Immature natural killer cell (primary cell): ENCODE data around the gene TMEM59L. TPM values are rescaled to one million over a fixed set of nuclear protein-coding genes. Genes with fewer than 3 reads are reported as not detected.

Source experiments
- DNase-seq, 3 donors: peaks; one replicate each; pipeline ENCODE4 v3.0.0; 2022; ENCODE audit warnings: mixed read lengths in 1 of 3
- H3K27ac Mint-ChIP-seq, 6 donors: one replicate each; pipeline ENCODE4 v1.8.0; 2020; ENCODE audit warnings: mixed read lengths in 6 of 6, mild to moderate bottlenecking in 5 of 6, inconsistent platforms in 4 of 6, moderate library complexity in 3 of 6
- H3K27me3 Mint-ChIP-seq, 3 donors: one replicate each; pipeline ENCODE4 v1.8.0; 2020 to 2021; ENCODE audit warnings: low read depth in 3 of 3, mild to moderate bottlenecking in 3 of 3, mixed read lengths in 3 of 3, moderate library complexity in 3 of 3, inconsistent platforms in 1 of 3
- H3K36me3 Mint-ChIP-seq, 3 donors: one replicate each; pipeline ENCODE4 v1.8.0; 2020; ENCODE audit warnings: mixed read lengths in 3 of 3, inconsistent platforms in 2 of 3, mild to moderate bottlenecking in 2 of 3
- H3K4me1 Mint-ChIP-seq, 2 donors: one replicate each; pipeline ENCODE4 v1.8.0; 2020; ENCODE audit warnings: inconsistent platforms in 2 of 2, mild to moderate bottlenecking in 2 of 2, mixed read lengths in 2 of 2, moderate library complexity in 1 of 2
- H3K4me3 Mint-ChIP-seq, 5 donors: one replicate each; pipeline ENCODE4 v1.8.0; 2020; ENCODE audit warnings: mild to moderate bottlenecking in 5 of 5, mixed read lengths in 5 of 5, inconsistent platforms in 3 of 5, moderate library complexity in 3 of 5
- H3K9me3 Mint-ChIP-seq, 6 donors: one replicate each; pipeline ENCODE4 v1.8.0; 2020; ENCODE audit warnings: mild to moderate bottlenecking in 6 of 6, mixed read lengths in 6 of 6, inconsistent platforms in 4 of 6, moderate library complexity in 3 of 6
- polyA plus RNA-seq, 3 donors: library from polyadenylated mRNA; unstranded; fragments of 300-500 nt; fragmentation: Illumina TruSeq; gene quantifications; one replicate each; pipeline ENCODE4 v1.2.3, GENCODE V29; 2021

The TMEM59L gene
- polyA plus RNA-seq: not detected

- Mint-ChIP-seq H3K4me3 (peak within 1 kb of the TSS; percentile 40 to 77 (median 69)), H3K9me3 (no peaks in the 10 kb centered on the region), H3K36me3 (no peaks in the 10 kb centered on the region), H3K27ac (peak within 1 kb of the TSS in 1 of 6 donors; percentile 35), H3K27me3 (peaks cover 21 to 41% (median 28%) of the 10 kb centered on the region in 3 donors), H3K4me1 (peaks cover 5 to 15% of the 10 kb centered on the region in 2 donors)
- DNase-seq: peak; percentile 34 to 40 (median 39)
Measured at GRCh38 chr19:18612772-18613588, at the start of gene TMEM59L. TSS of gene TMEM59L (plus strand) at chr19:18612870. CDS start at chr19:18612959, 89 bp downstream.

- peaks cover 6 to 26% (median 16%) of the 10 kb centered on the region in 3 donors for H3K36me3 Mint-ChIP-seq
- H3K27ac Mint-ChIP-seq: no peak overlapping the region
- H3K27me3 Mint-ChIP-seq: peaks cover 6 to 10% (median 9%) of the 10 kb centered on the region in 3 donors
- no peaks in the 10 kb centered on the region for H3K9me3 Mint-ChIP-seq
- DNase-seq: no peak
- H3K4me1 Mint-ChIP-seq: peaks cover 7 to 9% of the 10 kb centered on the region in 2 donors
- no peak overlapping the region for H3K4me3 Mint-ChIP-seq
Measured at GRCh38 chr19:18566953-18567352, 45.7 kb upstream of the TMEM59L start.

- peak overlapping the region in 1 of 5 donors; percentile 30 for H3K4me3 Mint-ChIP-seq
- no peaks in the 10 kb centered on the region for H3K9me3 Mint-ChIP-seq
- H3K27me3 Mint-ChIP-seq: peaks cover 6 to 17% (median 16%) of the 10 kb centered on the region in 3 donors
- H3K36me3 Mint-ChIP-seq: peaks cover 6 to 21% (median 11%) of the 10 kb centered on the region in 3 donors
- H3K27ac Mint-ChIP-seq: peak overlapping the region in 1 of 6 donors; percentile 40
- no peak for DNase-seq
- H3K4me1 Mint-ChIP-seq: peaks cover 21 to 23% of the 10 kb centered on the region in 2 donors
Measured at GRCh38 chr19:18568367-18568766, 44.3 kb upstream of the TMEM59L start.

- peaks cover 6 to 17% (median 16%) of the 10 kb centered on the region in 3 donors for H3K27me3 Mint-ChIP-seq
- peak within 1 kb of the TSS; percentile 86 to 95 (median 93) for H3K4me3 Mint-ChIP-seq
- H3K4me1 Mint-ChIP-seq: peaks cover 24 to 28% of the 10 kb centered on the region in 2 donors
- peak; percentile 99 to 100 (median 99) for DNase-seq
- no peaks in the 10 kb centered on the region for H3K9me3 Mint-ChIP-seq
- H3K36me3 Mint-ChIP-seq: peaks cover 3 to 25% (median 14%) of the 10 kb centered on the region in 3 donors
- H3K27ac Mint-ChIP-seq: peak within 1 kb of the TSS; percentile 91 to 99 (median 96)
Measured at GRCh38 chr19:18571564-18572344, 40.9 kb upstream of the TMEM59L start, which contains the start of gene UBA52. TSS of gene UBA52 (plus strand) at chr19:18571857. CDS start at chr19:18573301, 1,444 bp downstream.

- H3K27ac Mint-ChIP-seq: peak overlapping the region in 4 of 6 donors; percentile 19 to 69 (median 42)
Measured at GRCh38 chr19:18574691-18575291, 37.9 kb upstream of the TMEM59L start.

GRCh38 chr19:18576383-18576782 is 36.3 kb upstream of the TMEM59L start:
- H3K4me3 Mint-ChIP-seq: no peak overlapping the region
- no peak for DNase-seq
- H3K36me3 Mint-ChIP-seq: peaks cover 3 to 25% (median 5%) of the 10 kb centered on the region in 3 donors
- H3K27ac Mint-ChIP-seq: no peak overlapping the region
- H3K4me1 Mint-ChIP-seq: peaks cover 21 to 26% of the 10 kb centered on the region in 2 donors
- H3K9me3 Mint-ChIP-seq: no peaks in the 10 kb centered on the region
- peaks cover 5 to 14% (median 11%) of the 10 kb centered on the region in 3 donors for H3K27me3 Mint-ChIP-seq

More at GRCh38 chr19:18574691-18575291, 37.9 kb upstream of the TMEM59L start:
- no peak for DNase-seq
- Mint-ChIP-seq H3K36me3 (peaks cover 3 to 27% (median 5%) of the 10 kb centered on the region in 3 donors), H3K9me3 (no peaks in the 10 kb centered on the region), H3K27me3 (peaks cover 8 to 17% (median 16%) of the 10 kb centered on the region in 3 donors), H3K4me3 (peak overlapping the region in 2 of 5 donors; percentile 8 to 15), H3K4me1 (peaks cover 24 to 28% of the 10 kb centered on the region in 2 donors)

GRCh38 chr19:18577365-18577914 is 35.2 kb upstream of the TMEM59L start:
- peaks cover 3 to 21% (median 5%) of the 10 kb centered on the region in 3 donors for H3K36me3 Mint-ChIP-seq
- H3K4me3 Mint-ChIP-seq: no peak overlapping the region
- H3K9me3 Mint-ChIP-seq: no peaks in the 10 kb centered on the region
- H3K27ac Mint-ChIP-seq: no peak overlapping the region
- no peak for DNase-seq
- peaks cover 11 to 16% of the 10 kb centered on the region in 2 donors for H3K4me1 Mint-ChIP-seq
- peaks cover 2 to 7% (median 5%) of the 10 kb centered on the region in 3 donors for H3K27me3 Mint-ChIP-seq

GRCh38 chr19:18580311-18580710 is 32.4 kb upstream of the TMEM59L start:
- no peaks in the 10 kb centered on the region for H3K9me3 Mint-ChIP-seq
- H3K27ac Mint-ChIP-seq: no peak overlapping the region

GRCh38 chr19:18586306-18586705 is 26.4 kb upstream of the TMEM59L start:
- Mint-ChIP-seq H3K27ac (peak overlapping the region in 1 of 6 donors; percentile 8), H3K4me3 (peak overlapping the region in 2 of 5 donors; percentile 8 to 10), H3K27me3 (peaks cover 0 to 7% (median 5%) of the 10 kb centered on the region in 3 donors), H3K9me3 (no peaks in the 10 kb centered on the region), H3K36me3 (no peaks in the 10 kb centered on the region), H3K4me1 (peaks cover 26 to 28% of the 10 kb centered on the region in 2 donors)
- DNase-seq: no peak

More at GRCh38 chr19:18580311-18580710, 32.4 kb upstream of the TMEM59L start:
- Mint-ChIP-seq H3K4me3 (no peak overlapping the region), H3K27me3 (peaks cover 2 to 5% (median 2%) of the 10 kb centered on the region in 3 donors), H3K36me3 (peaks cover 0 to 12% (median under 1%) of the 10 kb centered on the region in 3 donors), H3K4me1 (no peaks in the 10 kb centered on the region)
- no peak for DNase-seq

GRCh38 chr19:18587561-18587960 is 25.1 kb upstream of the TMEM59L start:
- no peaks in the 10 kb centered on the region for H3K9me3 Mint-ChIP-seq
- H3K4me1 Mint-ChIP-seq: peaks cover 26 to 28% of the 10 kb centered on the region in 2 donors
- peak overlapping the region in 5 of 6 donors; percentile 62 to 97 (median 92) for H3K27ac Mint-ChIP-seq
- H3K4me3 Mint-ChIP-seq: peak overlapping the region in 4 of 5 donors; percentile 47 to 96 (median 74)
- no peaks in the 10 kb centered on the region for H3K36me3 Mint-ChIP-seq
- H3K27me3 Mint-ChIP-seq: peaks cover 0 to 9% (median 4%) of the 10 kb centered on the region in 3 donors
- DNase-seq: no peak

GRCh38 chr19:18587962-18588610 is 24.6 kb upstream of the TMEM59L start:
- H3K27ac Mint-ChIP-seq: peak overlapping the region; percentile 91 to 97 (median 94)
- DNase-seq: no peak
- H3K4me1 Mint-ChIP-seq: peaks cover 26 to 28% of the 10 kb centered on the region in 2 donors
- peak overlapping the region; percentile 86 to 96 (median 92) for H3K4me3 Mint-ChIP-seq
- no peaks in the 10 kb centered on the region for H3K9me3 Mint-ChIP-seq
- H3K27me3 Mint-ChIP-seq: peaks cover 0 to 9% (median 0%) of the 10 kb centered on the region in 3 donors
- H3K36me3 Mint-ChIP-seq: no peaks in the 10 kb centered on the region

GRCh38 chr19:18588611-18589379 is 23.9 kb upstream of the TMEM59L start, which contains the start of gene REX1BD:
TSS of gene REX1BD (plus strand) at chr19:18588798. CDS start at chr19:18588802, 4 bp downstream.
- Mint-ChIP-seq H3K27me3 (peaks cover 0 to 9% (median 0%) of the 10 kb centered on the region in 3 donors), H3K9me3 (no peaks in the 10 kb centered on the region)

More at GRCh38 chr19:18588611-18589379, 23.9 kb upstream of the TMEM59L start, which contains the start of gene REX1BD:
- peak within 1 kb of the TSS; percentile 91 to 97 (median 94) for H3K27ac Mint-ChIP-seq
- H3K36me3 Mint-ChIP-seq: no peaks in the 10 kb centered on the region
- H3K4me3 Mint-ChIP-seq: peak within 1 kb of the TSS; percentile 86 to 96 (median 92)
- peaks cover 29 to 33% of the 10 kb centered on the region in 2 donors for H3K4me1 Mint-ChIP-seq
- peak; percentile 82 to 85 (median 83) for DNase-seq
